Loucy (cell line): ENCODE results near the gene PPEF1.
"Not testable (repeated sequence)": the region's sequence is repeated elsewhere in the genome, so short reads cannot be mapped to it uniquely, and the experiment has no call there.

Experiments
- EZH2phosphoT487 ChIP-seq: fragments of 200-600 bp; IDR thresholded peaks from 2 replicates; pipeline ENCODE4 v1.6.1; 2018; ENCODE audit warnings: antibody characterized with exemption, mild to moderate bottlenecking, moderate library complexity, borderline replicate concordance
- TF ChIP-seq, protein P1 (sequence below): fragments of 200-600 bp; sonication (generic); conservative IDR thresholded peaks from 2 replicates; pipeline ENCODE4 v1.5.1; 2014; ENCODE audit warnings: mild to moderate bottlenecking, antibody characterized with exemption, low read length

DNA sequence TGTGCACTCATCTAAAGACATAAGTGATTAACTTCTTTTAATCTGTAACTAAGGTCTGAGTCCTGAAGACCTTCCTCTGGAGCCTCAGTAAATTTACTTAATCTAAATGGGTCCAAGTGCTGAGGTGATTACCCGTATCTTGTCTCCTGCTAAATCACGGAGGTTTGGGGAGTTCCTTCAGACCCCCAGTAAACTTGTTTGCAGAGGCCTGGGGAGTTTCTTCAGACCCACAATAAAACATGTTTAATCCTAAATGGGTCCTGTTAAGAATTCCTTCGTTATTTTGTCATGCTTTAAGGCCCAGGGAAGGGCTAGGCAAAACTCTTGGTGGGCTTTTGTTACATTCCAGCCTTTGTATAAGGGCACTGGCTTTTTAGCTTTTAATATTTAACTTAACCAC lies 140.5 kb downstream of the PPEF1 start:
- TF ChIP-seq, protein P1, sequence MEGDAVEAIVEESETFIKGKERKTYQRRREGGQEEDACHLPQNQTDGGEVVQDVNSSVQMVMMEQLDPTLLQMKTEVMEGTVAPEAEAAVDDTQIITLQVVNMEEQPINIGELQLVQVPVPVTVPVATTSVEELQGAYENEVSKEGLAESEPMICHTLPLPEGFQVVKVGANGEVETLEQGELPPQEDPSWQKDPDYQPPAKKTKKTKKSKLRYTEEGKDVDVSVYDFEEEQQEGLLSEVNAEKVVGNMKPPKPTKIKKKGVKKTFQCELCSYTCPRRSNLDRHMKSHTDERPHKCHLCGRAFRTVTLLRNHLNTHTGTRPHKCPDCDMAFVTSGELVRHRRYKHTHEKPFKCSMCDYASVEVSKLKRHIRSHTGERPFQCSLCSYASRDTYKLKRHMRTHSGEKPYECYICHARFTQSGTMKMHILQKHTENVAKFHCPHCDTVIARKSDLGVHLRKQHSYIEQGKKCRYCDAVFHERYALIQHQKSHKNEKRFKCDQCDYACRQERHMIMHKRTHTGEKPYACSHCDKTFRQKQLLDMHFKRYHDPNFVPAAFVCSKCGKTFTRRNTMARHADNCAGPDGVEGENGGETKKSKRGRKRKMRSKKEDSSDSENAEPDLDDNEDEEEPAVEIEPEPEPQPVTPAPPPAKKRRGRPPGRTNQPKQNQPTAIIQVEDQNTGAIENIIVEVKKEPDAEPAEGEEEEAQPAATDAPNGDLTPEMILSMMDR: not testable (repeated sequence)
- not testable (repeated sequence) for TF ChIP-seq EZH2phosphoT487
